ENCODE measurements around the gene ATP8A2. TPM values are rescaled to one million over a fixed set of nuclear protein-coding genes. Genes with fewer than 3 reads are reported as not detected.

Gene ATP8A2
- total and polyA plus RNA-seq, 2 of the 8 experiments (the other 6 are each of a cell fraction or from before 2014, with no cell fraction given): 2.4 to 8.3 TPM

- Histone ChIP-seq H2BK20ac (ENCODE audit: low read length) (no peak overlapping the region), H3K56ac (replicated peaks; ENCODE audit: insufficient read length, low read depth, low read length) (no peak overlapping the region), H4K91ac (replicated peaks; ENCODE audit: insufficient read length, low read length) (no peak overlapping the region), H3K27ac (ENCODE audit: low read depth, low read length) (no peak overlapping the region), H3K79me1 (ENCODE audit: low read depth, low read length) (no peaks in the 10 kb centered on the region), H3K4me2 (ENCODE audit: insufficient read depth in 1 of 2, low read depth in 2 of 2, low read length in 2 of 2) (no peak overlapping the region), H4K8ac (ENCODE audit: extremely low read depth, insufficient read depth, low read length) (no peak overlapping the region), H3K23me2 (ENCODE audit: low read depth, low read length) (no peaks in the 10 kb centered on the region), H2BK12ac (ENCODE audit: low read depth, low read length) (no peak overlapping the region), H3K27me3 (replicated peaks in 1 of 4; ENCODE audit: control insufficient read depth in 3 of 4, extremely low read depth in 1 of 4, insufficient read depth in 3 of 4, low read length in 3 of 4) (no peaks in the 10 kb centered on the region), H3K4me3 (ENCODE audit: extremely low read depth in 1 of 4, insufficient read depth in 2 of 4, low read depth in 3 of 4, low read length in 4 of 4) (no peak overlapping the region), H3K18ac (ENCODE audit: extremely low read depth, low read length) (no peak overlapping the region), H2BK15ac (ENCODE audit: low read length) (no peak overlapping the region), H2AK5ac (ENCODE audit: low read depth, low read length) (no peak overlapping the region), H3K36me3 (ENCODE audit: control insufficient read depth in 2 of 4, insufficient read depth in 4 of 4, low read length in 3 of 4) (no peaks in the 10 kb centered on the region), H3K79me2 (ENCODE audit: control insufficient read depth in 1 of 2, insufficient read depth in 2 of 2, low read length in 2 of 2) (no peaks in the 10 kb centered on the region), H4K5ac (ENCODE audit: insufficient read length, low read depth, low read length) (no peak overlapping the region), H3K4me1 (replicated peaks in 1 of 4; ENCODE audit: control insufficient read depth in 3 of 4, insufficient read depth in 4 of 4, low read length in 3 of 4) (peaks cover 0 to 15% (median 5%) of the 10 kb centered on the region in 4 experiments; a peak in 3 of 7 replicates), H3K9ac (replicated peaks in 1 of 4; ENCODE audit: extremely low read depth in 1 of 4, low read depth in 3 of 4, low read length in 3 of 4) (no peak overlapping the region), H3K23ac (ENCODE audit: insufficient read length) (no peak overlapping the region), H3K9me3 (ENCODE audit: insufficient read depth in 2 of 2, low read depth in 1 of 2, low read length in 1 of 2) (no peaks in the 10 kb centered on the region), H2BK120ac (replicated peaks; ENCODE audit: low read depth, low read length) (no peak overlapping the region), H3K14ac (ENCODE audit: insufficient read length) (no peak overlapping the region), H3K4ac (replicated peaks; ENCODE audit: insufficient read length, low read depth, low read length) (no peak overlapping the region), H4K20me1 (replicated peaks in 1 of 2; ENCODE audit: control insufficient read depth in 1 of 2, insufficient read depth in 2 of 2, low read length in 2 of 2) (no peaks in the 10 kb centered on the region), H2AFZ (ENCODE audit: low read length) (no peak overlapping the region), H2BK5ac (ENCODE audit: low read depth, low read length) (no peak overlapping the region)
- FAIRE-seq: no peak
- DNase-seq (ENCODE audit: low read depth in 1 of 2, low spot score in 2 of 2): no peak
- POLR2A ChIA-PET (ENCODE audit: partially characterized antibody): no interaction called here
- CTCF ChIA-PET (ENCODE audit: partially characterized antibody): interaction anchor here (1.6 kb wide), 1 partner anchor 15 kb away, joined by 3 read pairs; no protein-coding TSS in a partner anchor
- WGBS, 2 experiments (ENCODE audit: extremely low coverage in 1 of 2, insufficient coverage in 1 of 2, insufficient read length in 1 of 2, insufficient replicate concordance in 2 of 2, low coverage in 1 of 2, low lambda C conversion rate in 2 of 2, missing lambda C conversion rate in 1 of 2): 91% methylated on average over 5 of the region's 5 CpGs; no CpG with 5 or more reads in 1 of the 2 experiments
- TF ChIP-seq TAF7 (optimal IDR thresholded peaks at IDR 0.05; ENCODE audit: borderline replicate concordance, low read depth, low read length) (no peak), EZH2 (IDR thresholded peaks at IDR 0.05; ENCODE audit: low read depth, low read length, severe bottlenecking) (no peak), KDM5A (IDR thresholded peaks at IDR 0.05; ENCODE audit: low read length) (no peak), SP2 (IDR thresholded peaks at IDR 0.05; ENCODE audit: low read length) (no peak), KDM4A (IDR thresholded peaks at IDR 0.05; ENCODE audit: low read depth, low read length, severe bottlenecking) (no peak), SAP30 (IDR thresholded peaks at IDR 0.05; ENCODE audit: insufficient read depth, insufficient replicate concordance, low read length) (no peak), CBX5 (IDR thresholded peaks at IDR 0.05; ENCODE audit: low read depth, low read length) (no peak)
Observed at GRCh38 chr13:25733001-25733491, 361.3 kb downstream of the ATP8A2 start.

Measured in H1 (cell line).